Epithelial cell of esophagus (primary cell): ENCODE results near the gene ADISSP.
A peak's percentile ranks its signal among the peaks of the same experiment; 100 is the strongest.

ENCODE experiments used
- DNase-seq: peaks from one replicate; pipeline ENCODE4 v3.0.0; 2010; ENCODE audit warnings: low read depth
- H3K4me3 ChIP-seq: 2 replicates; pipeline ENCODE4 v1.5.1; 2011; ENCODE audit warnings: mild to moderate bottlenecking, low read length, control low read depth
- TF ChIP-seq, protein P1 (sequence below): IDR thresholded peaks from 2 replicates; pipeline ENCODE4 v1.5.1; 2011; ENCODE audit warnings: low read depth, mild to moderate bottlenecking, low read length, control low read depth, inconsistent platforms; ENCODE audit not compliant: insufficient read depth; ENCODE audit errors: missing control alignments

Gene ADISSP

DNA sequence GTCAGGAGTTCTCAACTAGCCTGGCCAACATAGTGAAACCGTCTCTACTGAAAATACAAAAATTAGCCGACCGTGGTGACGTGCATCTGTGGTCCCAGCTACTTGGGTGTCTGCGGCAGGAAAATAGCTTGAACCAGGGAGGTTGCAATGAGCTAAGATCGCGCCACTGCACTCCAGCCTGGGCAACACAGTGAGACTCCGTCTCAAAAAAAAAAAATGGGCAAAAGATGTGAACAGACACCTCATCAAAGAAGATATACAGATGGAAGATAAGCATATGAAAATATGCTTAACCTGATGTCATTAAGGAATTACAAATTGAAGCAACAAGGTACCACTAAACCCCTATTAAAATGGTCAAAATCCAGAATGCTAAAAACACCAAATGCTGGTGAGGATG lies 44.3 kb downstream of the ADISSP start:
- no peak for DNase-seq
- TF ChIP-seq, protein P1, sequence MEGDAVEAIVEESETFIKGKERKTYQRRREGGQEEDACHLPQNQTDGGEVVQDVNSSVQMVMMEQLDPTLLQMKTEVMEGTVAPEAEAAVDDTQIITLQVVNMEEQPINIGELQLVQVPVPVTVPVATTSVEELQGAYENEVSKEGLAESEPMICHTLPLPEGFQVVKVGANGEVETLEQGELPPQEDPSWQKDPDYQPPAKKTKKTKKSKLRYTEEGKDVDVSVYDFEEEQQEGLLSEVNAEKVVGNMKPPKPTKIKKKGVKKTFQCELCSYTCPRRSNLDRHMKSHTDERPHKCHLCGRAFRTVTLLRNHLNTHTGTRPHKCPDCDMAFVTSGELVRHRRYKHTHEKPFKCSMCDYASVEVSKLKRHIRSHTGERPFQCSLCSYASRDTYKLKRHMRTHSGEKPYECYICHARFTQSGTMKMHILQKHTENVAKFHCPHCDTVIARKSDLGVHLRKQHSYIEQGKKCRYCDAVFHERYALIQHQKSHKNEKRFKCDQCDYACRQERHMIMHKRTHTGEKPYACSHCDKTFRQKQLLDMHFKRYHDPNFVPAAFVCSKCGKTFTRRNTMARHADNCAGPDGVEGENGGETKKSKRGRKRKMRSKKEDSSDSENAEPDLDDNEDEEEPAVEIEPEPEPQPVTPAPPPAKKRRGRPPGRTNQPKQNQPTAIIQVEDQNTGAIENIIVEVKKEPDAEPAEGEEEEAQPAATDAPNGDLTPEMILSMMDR: no peak
- no peak overlapping the region for H3K4me3 ChIP-seq

GRCh38 chr20:3721912-3722311 lies 45.6 kb downstream of the ADISSP start:
- H3K4me3 ChIP-seq: no peak overlapping the region
- TF ChIP-seq, protein P1: no peak
- DNase-seq: no peak

- H3K4me3 ChIP-seq: no peak overlapping the region
- no peak for DNase-seq
- TF ChIP-seq, protein P1: no peak
Observed at GRCh38 chr20:3720626-3721025, 46.9 kb downstream of the ADISSP start.

DNA sequence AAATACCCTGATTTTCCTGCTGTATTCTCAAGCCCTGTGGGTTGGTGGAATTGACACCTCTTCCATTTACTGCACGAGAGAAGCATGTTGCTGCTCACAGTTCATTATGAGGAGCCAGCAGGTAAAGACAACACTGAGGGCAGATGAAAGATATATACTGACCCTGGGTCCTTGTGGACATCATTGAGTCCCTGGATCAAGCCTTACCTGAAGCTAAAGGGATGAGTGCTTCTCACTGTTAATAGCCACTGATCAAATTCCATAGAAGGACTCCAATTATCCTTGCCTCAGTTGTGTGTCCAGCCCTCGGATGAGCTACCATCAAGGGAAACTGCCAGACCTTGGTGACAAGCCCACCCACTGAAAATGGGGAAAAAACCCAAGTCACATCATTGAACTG lies 47.5 kb downstream of the ADISSP start:
- no peak for DNase-seq
- no peak overlapping the region for H3K4me3 ChIP-seq
- TF ChIP-seq, protein P1: no peak

DNA sequence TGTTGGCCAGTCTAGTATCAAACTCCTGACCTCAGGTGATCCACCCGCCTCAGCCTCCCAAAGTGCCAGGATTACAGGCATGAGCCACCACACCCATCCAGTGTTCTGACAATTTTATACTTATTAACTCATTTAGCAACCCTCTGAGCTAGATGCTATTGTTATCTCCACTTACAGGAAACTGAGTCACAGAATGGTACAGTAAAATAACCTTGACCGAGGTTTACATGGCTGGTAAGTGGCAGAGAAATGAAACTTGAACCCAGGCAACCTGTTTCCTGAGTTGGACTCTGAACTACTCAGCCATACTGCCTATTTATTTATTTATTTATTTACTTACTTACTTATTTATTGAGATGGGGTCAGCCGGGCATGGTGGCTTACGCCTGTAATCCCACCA lies 48.5 kb downstream of the ADISSP start:
- H3K4me3 ChIP-seq: no peak overlapping the region
- TF ChIP-seq, protein P1: no peak
- no peak for DNase-seq

- TF ChIP-seq, protein P1: peak; percentile 66
- H3K4me3 ChIP-seq: no peak overlapping the region
- peak; percentile 45 for DNase-seq
Observed at GRCh38 chr20:3716195-3716834, 51.2 kb downstream of the ADISSP start.

- TF ChIP-seq, protein P1: no peak
Observed at GRCh38 chr20:3714092-3714491, 53.5 kb downstream of the ADISSP start.

More at GRCh38 chr20:3714092-3714491, 53.5 kb downstream of the ADISSP start:
- no peak overlapping the region for H3K4me3 ChIP-seq
- no peak for DNase-seq
